Body of pancreas (tissue), 4 donors: ENCODE results near the gene SKIC2. TPM values are rescaled to one million over a fixed set of nuclear protein-coding genes. Genes with fewer than 3 reads are reported as not detected.
"Not testable (repeated sequence)": the region's sequence is repeated elsewhere in the genome, so short reads cannot be mapped to it uniquely, and the experiment has no call there.

ENCODE experiments used
- ATAC-seq: fragments of 150-250 bp; one replicate; pipeline ENCODE4 v1.9.1; 2016
- DNase-seq, 4 donors: peaks; one replicate each; pipeline ENCODE4 v3.0.0-alpha.2; 2019
- H3K27ac ChIP-seq, 4 donors: fragments of 200-600 bp; sonication (generic); 1 replicate in 3 of 4; 2 replicates in 1 of 4; pipeline versions ENCODE4 v1.5.1 to v1.6.1; 2016 to 2019; ENCODE audit warnings: mild to moderate bottlenecking in 1 of 4, mixed read lengths in 1 of 4, moderate library complexity in 1 of 4
- H3K27me3 ChIP-seq, 2 donors: fragments of 200-600 bp; sonication (generic); one replicate each; pipeline ENCODE4 v1.6.0; 2016; ENCODE audit warnings: mild to moderate bottlenecking in 1 of 2
- H3K36me3 ChIP-seq, 2 donors: fragments of 200-600 bp; sonication (generic); replicated peaks in 1 of 2; 2 replicates each; pipeline ENCODE4 v1.5.1; 2016; ENCODE audit warnings: low read depth in 2 of 2; ENCODE audit not compliant: insufficient read depth in 1 of 2
- H3K4me1 ChIP-seq: fragments of 200-600 bp; sonication (generic); one replicate; pipeline ENCODE4 v1.6.0; 2016
- H3K4me3 ChIP-seq, 2 donors: fragments of 200-600 bp; sonication (generic); 1 replicate in 1 of 2; 2 replicates in 1 of 2; pipeline ENCODE4 v1.5.1; 2016 to 2019
- H3K9me3 ChIP-seq, 3 donors: fragments of 200-600 bp; sonication (generic); 1 replicate in 2 of 3; 2 replicates in 1 of 3; pipeline ENCODE4 v1.5.1; 2016
- CTCF ChIP-seq, 7 experiments: fragments of 450-650 bp in 4 of 7; fragments of 200-600 bp in 3 of 7; sonication (generic) in 3 of 7; IDR thresholded peaks; one replicate each; pipeline ENCODE4 v1.5.1; 2016 to 2019; ENCODE audit warnings: antibody characterized with exemption in 7 of 7
- POLR2A ChIP-seq, 3 donors: fragments of 450-650 bp; IDR thresholded peaks; one replicate each; pipeline ENCODE4 v1.6.1; 2016; ENCODE audit warnings: antibody characterized with exemption in 3 of 3, mild to moderate bottlenecking in 2 of 3
- WGBS, 2 donors: methylation state at CpG; one replicate each; pipeline ENCODE4 v1.1.5; 2017; 5-methylcytosine and 5-hydroxymethylcytosine counted together
- intact Hi-C: fragments of 100-400 bp; cut with DNase I; formaldehyde crosslinking; loops from one replicate; pipeline ENCODE4 v1.15.1; 2023
- total RNA-seq, 2 donors: library from RNA; depleted of rRNA; stranded (reverse); fragments of >200 nt; gene quantifications; one replicate each; pipeline ENCODE4 v1.1.0, GENCODE V29; 2016

Gene SKIC2
- total RNA-seq = 10 to 100 TPM; 30.9 to 52.1 TPM

- DNase-seq (peak; percentile 98 to 99 (median 98)), ATAC-seq (peak; percentile 99)
- Histone ChIP-seq H3K4me3 (peak within 1 kb of the TSS; percentile 43 to 89), H3K4me1 (peaks cover 22% of the 10 kb centered on the region), H3K27ac (peak within 1 kb of the TSS; percentile 54 to 88 (median 75)), H3K36me3 (peaks cover 6 to 26% of the 10 kb centered on the region in 2 donors), H3K9me3 (no peaks in the 10 kb centered on the region), H3K27me3 (no peaks in the 10 kb centered on the region)
- intact Hi-C loops = no loop called here
- 1% methylated on average over 23 to 59 of the region's 59 CpGs for whole genome bisulfite sequencing, 2 donors
- TF ChIP-seq CTCF (IDR thresholded peaks at IDR 0.05) = peak in 1 of 7 experiments; percentile 17
- peak; percentile 38 to 81 (median 79) for TF ChIP-seq POLR2A (IDR thresholded peaks at IDR 0.05)
Observed at GRCh38 chr6:31958741-31959739, at the start of gene SKIC2, which contains the start of gene NELFE. TSS of gene SKIC2 (plus strand) at chr6:31959175. CDS start at chr6:31959193, 18 bp downstream. TSS of gene NELFE (minus strand) at chr6:31958971. CDS start at chr6:31958446, 525 bp downstream.

DNA sequence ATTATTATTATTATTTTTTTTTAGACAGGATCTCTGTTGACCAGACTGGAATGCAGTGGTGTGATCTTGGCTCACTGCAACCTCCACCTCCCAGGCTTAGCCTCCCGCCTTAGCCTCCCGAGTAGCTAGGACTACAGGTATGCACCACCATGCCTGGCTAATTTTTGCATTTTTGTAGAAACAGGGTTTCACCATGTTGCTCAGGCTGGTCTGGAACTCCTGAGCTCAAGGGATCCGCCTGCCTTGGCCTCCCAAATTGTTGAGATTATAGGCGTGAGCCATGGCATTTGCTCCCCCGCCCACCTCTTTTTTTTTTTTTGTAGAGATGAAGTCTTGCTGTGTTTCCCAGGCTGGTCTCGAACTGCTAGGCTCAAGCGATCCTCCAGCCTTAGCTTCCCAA is 49.7 kb upstream of the SKIC2 start:
- intact Hi-C loops, DNase-seq, H3K9me3 ChIP-seq, H3K4me3 ChIP-seq, ATAC-seq, H3K27me3 ChIP-seq, H3K4me1 ChIP-seq, H3K36me3 ChIP-seq, H3K27ac ChIP-seq: not testable (repeated sequence)
- WGBS, 2 donors = 68 to 76% methylated on average over 7 of the region's 7 CpGs

- Histone ChIP-seq H3K27me3 (no peaks in the 10 kb centered on the region), H3K4me3 (no peak overlapping the region), H3K9me3 (no peaks in the 10 kb centered on the region), H3K27ac (no peak overlapping the region), H3K4me1 (no peaks in the 10 kb centered on the region), H3K36me3 (no peaks in the 10 kb centered on the region)
- intact Hi-C loops = no loop called here
- ATAC-seq = no peak
- no peak for DNase-seq
- TF ChIP-seq POLR2A (IDR thresholded peaks at IDR 0.05) = no peak
- no peak for TF ChIP-seq CTCF (IDR thresholded peaks at IDR 0.05)
- 71 to 73% methylated on average over 11 of the region's 11 CpGs for WGBS, 2 donors
Observed at GRCh38 chr6:31911826-31912585, 47.0 kb upstream of the SKIC2 start.

GRCh38 chr6:31915351-31915750 is 43.6 kb upstream of the SKIC2 start:
- TF ChIP-seq POLR2A (IDR thresholded peaks at IDR 0.05) = no peak
- TF ChIP-seq CTCF (IDR thresholded peaks at IDR 0.05) = no peak
- DNase-seq (no peak), ATAC-seq (no peak)
- Histone ChIP-seq H3K9me3 (no peaks in the 10 kb centered on the region), H3K27ac (no peak overlapping the region), H3K4me1 (no peaks in the 10 kb centered on the region), H3K4me3 (no peak overlapping the region), H3K27me3 (no peaks in the 10 kb centered on the region), H3K36me3 (no peaks in the 10 kb centered on the region)
- intact Hi-C loops = no loop called here

DNA sequence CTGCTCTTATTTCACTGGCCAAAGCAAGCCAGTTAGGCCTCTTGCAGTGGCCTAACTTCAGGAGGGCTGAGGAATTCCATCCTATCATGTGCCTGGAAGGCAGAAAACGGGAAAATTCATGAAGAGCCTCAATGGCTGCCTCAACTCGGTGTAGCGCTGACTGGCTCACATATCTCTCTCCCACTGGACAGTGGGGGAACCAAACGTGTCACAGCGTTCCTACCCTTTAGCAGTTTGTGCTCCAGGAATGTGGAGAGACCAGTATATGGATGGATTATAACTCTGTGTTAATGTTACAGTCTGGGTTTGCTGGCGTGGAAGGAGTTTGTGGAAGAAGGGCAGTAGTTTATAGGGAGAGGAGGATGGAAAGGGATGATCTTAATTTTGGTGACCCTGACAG is 43.2 kb upstream of the SKIC2 start:
- WGBS, 2 donors = 62 to 68% methylated on average over 6 of the region's 6 CpGs
- H3K27ac ChIP-seq = no peak overlapping the region
- no peak for DNase-seq

More for the DNA sequence above, 43.2 kb upstream of the SKIC2 start:
- Histone ChIP-seq H3K4me3 (no peak overlapping the region), H3K4me1 (no peaks in the 10 kb centered on the region), H3K36me3 (no peaks in the 10 kb centered on the region), H3K27me3 (no peaks in the 10 kb centered on the region), H3K9me3 (no peaks in the 10 kb centered on the region)
- intact Hi-C loops = no loop called here
- no peak for ATAC-seq
- TF ChIP-seq CTCF (IDR thresholded peaks at IDR 0.05) (no peak), POLR2A (IDR thresholded peaks at IDR 0.05) (no peak)
